Measurements from ENCODE around the gene EYA2.
"Not testable (repeated sequence)": the region's sequence is repeated elsewhere in the genome, so short reads cannot be mapped to it uniquely, and the experiment has no call there.

Gene EYA2

DNA sequence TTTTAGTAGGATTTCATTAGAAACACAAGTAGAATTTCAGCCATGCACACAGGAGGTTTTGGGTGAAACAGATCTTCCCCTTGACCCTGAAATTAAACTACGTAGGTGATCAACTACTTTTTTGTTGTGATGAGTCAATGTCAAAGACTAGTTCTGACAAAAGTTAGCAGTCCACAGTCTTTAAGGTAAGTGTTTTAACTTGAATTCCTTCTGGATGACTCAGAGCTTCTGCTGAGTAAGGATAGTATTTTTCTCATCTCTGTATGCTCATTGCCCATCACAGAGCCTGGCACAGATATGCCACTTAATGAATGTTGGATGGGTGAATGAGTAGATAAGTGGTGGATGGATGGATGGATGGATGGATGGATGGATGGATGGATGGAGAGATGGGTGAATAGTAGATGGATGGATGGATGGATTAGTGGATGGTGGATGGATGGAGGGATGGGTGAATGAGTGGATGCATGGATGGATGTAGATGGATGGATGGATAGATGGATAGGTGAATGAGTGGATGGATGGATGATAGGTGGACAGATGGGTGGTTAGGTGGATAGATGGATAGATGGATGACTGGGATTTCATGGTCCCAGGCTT lies 296.5 kb downstream of the EYA2 start:
- DNase-seq: no peak

DNA sequence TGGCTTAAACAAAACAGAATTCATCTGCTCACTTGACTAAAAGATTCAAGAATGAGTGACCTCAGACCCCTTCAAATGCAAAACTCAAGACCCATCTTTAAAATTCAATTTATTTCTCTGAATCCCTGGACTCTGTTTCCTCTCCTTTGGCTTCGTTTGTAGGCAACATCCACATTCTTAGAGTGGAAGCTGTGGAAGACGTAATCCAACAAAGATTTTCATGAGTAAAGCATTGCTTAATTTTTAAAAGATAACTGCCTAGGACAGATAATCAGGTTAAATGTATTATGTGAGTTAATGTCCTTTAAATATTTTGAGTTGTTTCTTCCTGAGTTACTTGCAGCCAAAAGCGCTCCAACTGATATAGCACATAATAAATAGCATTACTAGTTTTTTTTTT lies 297.3 kb downstream of the EYA2 start:
- DNase-seq: no peak

DNA sequence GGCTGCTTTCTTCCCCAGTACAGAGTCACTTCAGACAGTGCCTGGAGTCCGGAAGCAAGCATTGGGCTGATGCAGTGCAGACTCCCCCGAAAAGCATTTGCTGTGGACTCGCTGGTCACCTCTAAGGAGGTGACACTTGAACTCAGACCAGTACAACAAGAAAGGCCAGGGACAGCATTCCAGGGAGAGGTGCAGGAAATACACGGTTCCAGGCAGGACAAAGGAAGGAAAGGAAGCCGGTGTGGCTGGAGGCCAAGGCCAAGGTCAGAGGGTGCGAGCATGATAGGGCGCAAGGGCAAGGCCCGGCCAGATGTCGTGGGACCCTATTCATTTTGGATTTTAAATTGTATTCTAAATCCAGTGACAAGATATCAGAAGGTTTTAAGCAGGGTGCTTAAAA lies 300.9 kb downstream of the EYA2 start:
- DNase-seq: no peak

DNA sequence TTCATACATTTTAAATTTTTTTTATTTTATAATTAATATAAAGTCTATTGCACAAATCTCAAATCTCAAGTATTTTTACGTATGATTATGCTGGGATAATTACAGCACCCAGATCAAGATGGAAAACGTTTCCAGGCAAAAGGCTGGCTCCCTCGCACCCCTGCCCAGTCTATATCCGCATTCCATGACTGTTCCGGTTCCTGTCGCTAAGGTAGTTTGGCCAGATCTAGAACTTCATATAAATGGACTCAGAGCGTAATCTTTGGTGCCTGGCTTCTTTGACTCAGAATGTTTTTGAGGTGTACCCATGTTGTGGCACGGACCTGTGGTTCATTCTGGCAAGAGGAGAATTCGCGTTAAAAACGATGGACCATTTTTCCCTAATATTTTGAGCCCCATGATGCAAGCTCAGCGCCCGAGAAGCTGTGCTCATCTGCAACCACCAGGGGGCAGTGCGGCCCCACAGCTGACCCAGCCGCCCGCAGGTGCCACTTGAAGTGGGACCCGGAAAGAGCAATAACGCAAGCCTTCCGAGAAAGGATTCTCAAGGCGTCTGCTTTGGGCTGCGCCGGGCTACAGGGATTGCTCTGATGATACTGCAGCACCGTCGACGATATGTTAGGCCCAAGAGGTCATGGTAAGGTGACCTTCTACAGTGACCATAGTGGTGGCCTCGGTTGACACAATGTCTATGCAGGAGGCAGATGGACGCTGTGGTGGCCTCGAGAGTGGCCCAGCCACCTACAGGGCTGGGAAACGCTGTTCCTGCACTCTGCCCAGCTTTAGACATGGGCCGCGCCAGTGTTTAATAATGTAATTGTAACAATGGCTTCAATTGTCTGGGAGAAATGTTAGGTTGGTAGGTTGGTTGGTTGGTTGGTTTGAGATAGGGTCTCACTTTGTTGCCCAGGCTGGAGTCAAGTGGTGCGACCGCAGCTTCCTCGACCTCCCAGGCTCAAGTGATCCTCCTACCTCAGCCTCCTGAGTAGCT lies 301.7 kb downstream of the EYA2 start:
- DNase-seq: peak; percentile 79

DNA sequence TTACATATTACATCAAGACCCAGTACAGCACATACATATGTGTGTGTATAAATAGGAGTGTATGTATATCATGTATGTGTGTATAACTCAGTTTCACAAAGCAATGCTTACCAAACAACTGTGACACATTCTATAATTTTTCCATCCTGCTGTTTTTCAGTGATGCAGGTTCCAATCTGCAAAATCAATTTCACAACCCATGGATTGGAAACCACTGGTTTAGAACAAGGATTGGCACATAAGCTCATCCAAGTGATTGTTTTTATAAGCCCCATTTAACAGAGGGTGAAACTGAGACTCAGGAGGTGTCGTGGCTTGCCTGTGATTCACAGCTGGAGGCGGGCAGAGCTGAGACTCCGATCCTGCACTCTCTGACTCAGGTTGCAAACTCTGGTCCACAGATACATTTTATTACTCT lies 303.6 kb downstream of the EYA2 start:
- DNase-seq: no peak

DNA sequence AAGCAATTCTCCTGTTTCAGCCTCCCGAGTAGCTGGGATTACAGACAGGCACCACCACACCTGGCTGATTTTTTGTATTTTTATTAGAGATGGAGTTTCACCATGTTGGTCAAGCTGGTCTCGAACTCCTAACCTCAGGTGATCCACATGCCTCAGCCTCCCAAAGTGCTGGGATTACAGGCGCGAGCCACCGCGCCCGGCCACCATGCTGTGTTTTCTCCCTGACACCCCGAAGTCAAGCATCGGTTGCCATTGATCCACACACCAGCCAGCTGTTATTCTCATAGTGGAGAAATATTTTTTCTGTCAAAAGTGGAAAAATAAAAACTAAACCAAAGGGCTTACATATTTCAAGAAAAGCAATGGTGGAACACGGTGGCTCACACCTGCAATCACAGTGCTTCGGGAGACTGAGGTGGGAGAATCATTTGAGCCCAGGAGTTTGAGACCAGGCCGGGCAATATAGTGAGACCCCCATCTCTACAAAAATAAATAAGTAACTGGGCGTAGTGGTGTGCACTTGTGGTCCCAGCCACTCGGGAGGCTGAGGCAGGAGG lies 304.4 kb downstream of the EYA2 start:
- DNase-seq: no peak

DNA sequence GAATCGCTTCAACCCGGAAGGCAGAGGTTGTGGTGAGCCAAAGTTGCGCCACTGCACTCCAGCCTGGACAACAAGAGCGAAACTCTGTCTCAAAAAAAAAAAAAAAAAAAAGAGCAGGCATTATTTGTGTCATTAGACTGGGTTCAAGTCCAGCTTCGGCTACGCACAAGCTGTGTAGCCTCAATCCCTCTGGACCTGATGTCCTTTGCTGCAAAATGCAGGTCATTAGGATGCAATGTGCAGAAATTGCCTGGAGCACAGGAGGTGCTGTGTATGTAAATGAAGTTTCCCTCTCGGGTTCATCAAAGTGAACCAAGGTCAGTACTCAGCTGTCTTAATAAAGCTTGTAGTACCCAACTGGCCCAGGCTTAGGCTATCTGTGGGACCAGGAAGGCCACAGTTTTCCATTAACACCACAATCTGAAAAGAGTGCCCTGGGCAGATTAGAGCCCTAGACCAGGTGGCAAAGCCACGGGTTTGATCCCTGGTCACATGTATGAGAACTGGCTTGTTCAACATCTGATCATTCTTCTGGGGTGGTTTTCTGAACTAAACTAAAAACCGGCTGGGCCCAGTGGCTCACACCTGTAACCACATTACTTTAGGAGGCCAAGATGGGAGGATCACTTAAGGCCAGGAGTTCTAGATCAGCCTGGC lies 306.6 kb downstream of the EYA2 start:
- DNase-seq: no peak

DNA sequence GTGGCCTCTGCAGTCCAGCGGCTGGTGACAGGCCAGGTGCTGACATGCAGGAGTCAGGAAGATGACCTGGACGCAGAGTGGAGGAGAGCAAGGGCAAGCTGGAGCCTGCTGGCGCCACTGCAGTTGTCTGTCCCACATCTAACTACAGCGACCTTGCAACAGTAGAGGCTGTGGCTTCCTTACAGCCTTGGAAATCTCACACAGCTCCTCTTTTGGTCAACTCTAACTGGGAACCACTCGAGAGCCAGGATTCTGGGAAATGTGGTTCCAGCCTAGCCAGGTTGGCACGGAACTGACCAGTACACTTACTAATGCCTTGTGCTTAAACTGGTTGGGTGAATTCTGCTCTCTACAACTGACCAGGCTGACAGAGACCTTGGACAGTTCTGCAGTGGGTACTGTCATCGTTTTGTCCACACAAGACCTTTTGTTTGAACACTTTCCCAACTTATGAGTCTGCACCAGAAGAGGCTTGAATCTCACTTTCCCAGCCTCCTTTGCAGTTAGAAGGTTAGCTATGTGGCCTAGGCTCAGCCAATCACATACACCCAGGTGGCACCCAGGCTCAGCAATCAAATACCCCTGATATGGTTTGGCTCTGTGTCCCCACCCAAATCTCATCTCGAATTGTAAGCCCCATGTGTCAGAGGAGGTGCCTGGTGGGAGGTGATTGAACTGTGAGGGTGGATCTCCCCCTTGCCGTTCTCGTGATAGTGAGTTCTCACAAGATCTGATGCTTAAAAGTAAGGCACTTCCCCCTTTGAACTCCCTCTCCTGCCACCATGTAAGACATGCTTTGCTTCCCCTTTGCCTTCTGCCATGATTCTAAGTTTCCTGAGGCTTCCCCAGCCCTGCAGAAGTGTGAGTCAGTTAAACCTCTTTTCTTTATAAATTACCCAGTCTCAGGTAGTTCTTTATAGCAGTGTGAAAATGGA lies 308.4 kb downstream of the EYA2 start:
- DNase-seq: no peak

DNA sequence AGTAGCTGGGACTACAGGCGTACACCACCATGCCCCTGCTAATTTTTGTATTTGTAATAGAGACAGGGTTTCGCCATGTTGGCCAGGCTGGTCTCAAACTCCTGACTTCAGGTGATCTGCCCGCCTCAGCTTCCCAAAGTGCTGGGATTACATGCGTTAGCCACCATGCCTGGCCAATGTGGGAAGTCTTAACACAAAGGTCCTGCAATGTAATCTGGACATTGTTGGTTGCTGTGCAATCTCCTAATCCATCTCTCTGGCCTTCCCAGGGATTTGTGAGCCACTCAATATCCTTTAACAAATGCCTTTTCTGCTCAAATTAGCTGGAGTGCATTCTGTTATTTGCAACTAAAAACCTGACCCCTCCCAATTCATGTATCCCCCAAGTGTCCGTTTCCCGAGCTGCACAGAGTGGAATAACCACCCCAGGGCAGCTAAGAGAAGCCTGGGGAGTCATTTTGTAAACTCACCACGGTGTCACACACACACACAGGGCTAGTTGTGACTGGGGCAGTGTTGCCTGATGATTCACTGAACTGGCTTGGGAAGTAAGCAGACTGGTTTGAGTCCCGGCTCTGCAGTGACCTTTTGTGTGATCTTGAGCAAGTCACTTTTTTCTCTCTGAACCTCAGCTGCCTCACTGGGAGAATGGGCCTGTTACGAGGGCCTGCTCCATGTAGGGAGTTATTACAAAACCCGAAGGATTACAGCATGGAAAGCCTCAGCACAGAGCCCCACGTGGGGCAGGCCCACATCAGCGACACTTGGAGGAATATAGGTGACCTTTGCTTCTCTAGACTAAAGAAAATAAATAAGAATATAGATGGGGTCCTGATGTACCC lies 309.6 kb downstream of the EYA2 start:
- DNase-seq: no peak

DNA sequence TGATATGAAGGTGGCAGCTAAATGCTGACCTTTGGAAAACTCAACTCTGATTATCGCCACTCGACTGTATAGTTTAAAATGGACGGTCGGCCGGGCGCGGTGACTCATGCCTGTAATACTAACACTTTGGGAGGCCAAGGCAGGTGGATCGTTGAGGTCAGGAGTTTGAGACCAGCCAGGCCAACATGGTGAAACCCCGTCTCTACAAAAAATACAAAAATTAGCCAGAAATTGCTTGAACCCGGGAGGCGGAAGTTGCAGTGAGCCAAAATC lies 310.1 kb downstream of the EYA2 start:
- not testable (repeated sequence) for DNase-seq

DNA sequence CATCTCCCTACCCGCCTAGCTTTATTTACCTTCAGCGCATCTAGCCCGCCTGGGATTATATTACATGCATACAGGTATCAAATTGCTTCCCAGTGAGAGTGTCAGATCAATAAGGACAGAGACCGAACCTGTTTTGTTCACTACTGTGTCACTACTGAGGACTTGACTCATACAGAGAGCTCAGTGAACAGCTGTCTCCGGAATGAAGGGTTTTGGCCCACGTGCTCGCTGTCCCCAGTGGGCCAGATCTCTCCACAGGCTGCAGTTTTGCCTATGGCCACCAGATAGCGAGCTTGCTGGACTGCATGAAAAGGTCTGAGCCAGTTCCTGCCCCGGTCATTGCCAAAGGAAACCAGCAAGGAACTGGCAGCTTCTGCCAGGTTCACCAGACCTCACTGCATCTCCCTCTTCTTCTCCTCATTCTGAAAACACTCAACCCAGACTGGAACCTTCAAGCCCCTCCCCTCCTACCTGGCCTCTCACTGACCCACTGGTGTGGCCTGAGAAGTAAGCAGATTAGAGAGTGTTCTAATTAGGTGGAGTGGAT lies 311.0 kb downstream of the EYA2 start:
- peak; percentile 64 for DNase-seq

DNA sequence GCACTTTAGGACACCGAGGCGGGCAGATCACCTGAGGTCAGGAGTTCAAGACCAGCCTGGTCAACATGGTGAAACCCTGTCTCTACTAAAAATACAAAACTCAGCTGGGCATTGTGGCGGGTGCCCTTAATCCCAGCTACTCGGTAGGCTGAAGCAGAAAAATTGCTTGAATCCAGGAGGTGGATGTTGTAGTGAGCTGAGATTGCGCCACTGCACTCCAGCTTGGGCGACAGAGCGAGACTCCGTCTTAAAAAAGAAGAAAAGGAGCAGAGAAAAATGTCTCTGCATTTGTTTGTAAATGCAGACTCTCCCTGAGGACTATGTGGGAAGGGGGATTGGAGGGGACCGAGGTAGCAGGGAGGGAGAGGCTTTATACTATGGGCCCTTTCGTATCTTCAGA lies 311.9 kb downstream of the EYA2 start:
- not testable (repeated sequence) for DNase-seq

DNA sequence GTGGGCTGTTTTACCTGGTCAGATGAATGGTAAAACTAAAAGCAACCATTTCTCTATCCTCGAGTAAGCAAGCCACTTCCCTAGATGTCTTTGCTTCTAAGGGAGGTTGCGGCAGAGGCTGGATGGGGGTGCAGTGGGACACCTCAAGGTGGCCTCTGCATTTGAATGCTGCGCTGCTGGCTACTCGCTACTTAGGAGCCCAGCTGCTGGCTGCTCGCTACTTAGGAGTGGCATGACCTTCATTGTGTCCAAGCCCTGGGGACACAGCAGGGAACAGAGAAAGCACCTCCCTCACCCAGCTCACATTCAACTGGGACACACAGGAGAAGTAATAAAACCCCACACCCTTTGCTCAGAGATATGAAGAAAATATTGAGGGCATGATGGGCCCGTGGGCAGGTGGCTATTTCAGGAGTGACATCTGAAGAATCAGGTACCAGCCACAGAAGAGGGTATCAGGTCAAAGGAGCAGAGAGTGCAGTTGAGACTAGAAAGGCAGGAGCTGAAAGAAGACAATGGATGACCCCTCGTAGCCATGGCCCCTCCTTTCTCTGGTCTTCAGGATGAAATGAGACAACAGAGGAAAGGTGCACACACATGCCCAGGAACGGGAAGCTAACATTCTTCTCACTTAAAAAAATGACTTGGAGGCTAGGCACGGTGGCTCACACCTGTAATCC lies 312.5 kb downstream of the EYA2 start:
- no peak for DNase-seq

DNA sequence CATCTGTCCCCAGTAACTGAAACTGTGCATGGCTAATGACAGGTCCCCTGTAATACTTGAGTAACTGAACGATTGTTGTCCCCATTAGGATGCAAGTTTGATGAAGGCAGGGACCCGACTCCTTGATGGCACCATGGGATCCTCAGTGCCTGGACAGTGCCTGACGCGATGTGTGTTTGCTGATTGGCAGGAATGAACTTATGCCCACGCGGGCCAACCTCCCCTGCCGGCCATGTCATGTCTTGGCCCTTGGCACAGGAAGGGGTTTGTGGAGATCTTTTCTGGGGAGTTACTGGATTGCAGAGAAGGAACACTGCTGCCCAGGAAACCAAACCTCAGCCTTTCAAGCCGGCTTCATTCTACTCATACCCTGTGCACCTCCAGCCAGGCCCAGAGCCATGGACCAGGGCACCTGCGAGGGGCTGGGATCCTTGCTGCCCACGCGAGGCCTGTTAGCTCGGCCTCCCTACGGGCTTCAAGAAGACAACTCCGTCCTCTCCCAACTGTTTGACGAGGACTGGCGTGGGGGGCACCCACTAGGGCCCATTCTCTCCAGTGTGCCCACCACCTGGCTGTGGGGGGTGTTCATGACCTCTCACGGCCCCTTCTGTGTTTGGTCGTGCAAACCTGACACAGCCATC lies 314.0 kb downstream of the EYA2 start:
- no peak for DNase-seq

DNA sequence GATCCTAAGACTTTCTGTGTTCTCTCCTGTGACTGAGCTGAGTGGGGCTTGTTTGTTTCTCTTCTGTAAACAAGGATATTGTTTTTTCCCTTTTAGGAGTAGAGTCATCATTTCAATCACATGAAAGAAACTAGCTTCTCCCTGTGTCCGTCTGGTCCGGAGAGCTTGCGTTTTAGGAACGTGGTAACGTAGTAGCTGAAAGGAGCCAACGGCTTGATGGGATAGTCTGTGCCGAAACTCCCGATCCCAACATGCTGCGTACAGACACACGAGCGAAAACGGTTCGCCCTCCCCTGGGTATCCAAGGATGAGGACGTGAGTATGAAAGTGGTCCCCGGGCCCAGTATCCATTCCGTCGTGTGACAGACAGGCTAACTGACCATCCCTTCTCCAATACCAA lies 315.3 kb downstream of the EYA2 start:
- no peak for DNase-seq

DNA sequence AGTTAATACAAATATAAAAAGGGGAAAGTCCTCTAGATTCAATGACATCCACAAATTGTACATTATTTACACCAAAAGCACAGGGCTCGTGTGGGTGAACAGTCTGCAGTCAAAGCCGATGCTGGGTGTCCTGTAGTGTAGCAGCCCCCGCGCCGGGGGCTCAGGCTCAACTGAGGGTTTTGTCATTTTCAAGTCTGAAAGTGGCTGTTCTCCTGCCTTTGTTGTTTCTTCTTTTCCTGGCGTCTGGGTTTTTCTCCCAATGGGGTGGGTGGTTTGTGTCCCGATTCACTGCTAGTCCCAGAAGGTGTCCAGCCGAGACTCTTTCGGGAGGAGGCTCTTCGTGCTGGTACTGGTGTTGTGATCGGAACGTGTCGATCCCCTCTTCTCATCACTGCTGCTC lies 315.8 kb downstream of the EYA2 start:
- DNase-seq: no peak

DNA sequence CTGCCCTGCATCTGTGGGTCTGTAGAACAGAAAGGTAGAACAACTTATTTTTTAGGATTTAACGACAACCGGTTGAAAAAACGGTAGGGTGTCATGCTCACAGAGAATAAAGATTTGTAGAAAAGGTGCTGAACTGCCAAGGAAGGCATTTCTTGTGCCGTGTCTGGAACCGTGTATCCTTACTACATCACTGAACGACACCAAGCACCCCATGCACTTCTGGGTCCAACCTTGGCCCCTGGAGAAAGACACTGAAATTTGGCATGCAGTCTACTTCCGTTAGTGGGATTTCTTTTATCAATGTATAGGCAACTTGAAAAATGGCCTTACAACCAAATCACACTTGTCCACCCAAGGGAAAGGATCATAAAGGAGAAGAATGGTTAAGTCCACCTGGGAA lies 316.4 kb downstream of the EYA2 start:
- no peak for DNase-seq

DNA sequence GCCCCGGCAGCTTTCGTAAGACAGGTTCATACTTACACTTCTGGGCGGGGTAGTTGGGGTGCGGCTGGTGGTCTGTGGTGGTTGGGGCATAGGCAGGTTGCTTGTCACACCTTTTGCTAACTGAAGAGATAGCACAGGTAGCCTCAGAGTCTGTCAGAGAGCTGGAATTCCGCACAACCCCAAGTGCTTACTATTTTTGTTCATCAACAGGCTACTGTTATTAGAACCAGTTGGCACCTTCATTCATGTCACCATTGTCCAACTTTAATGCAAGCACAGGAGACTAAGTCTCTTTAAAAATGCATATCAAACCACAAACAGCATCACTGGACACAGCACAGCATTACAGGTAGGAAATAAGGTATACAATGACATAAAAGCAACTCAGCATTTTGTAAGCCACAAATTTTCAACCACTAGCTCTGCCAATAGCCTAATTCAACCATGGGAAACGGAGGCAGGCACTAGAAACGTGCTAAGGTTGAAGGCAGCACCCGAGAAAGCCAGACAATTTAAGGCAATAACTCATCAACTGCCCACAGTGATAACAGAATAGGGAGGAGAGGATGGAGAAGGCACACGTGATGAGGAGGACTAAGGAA lies 318.1 kb downstream of the EYA2 start:
- no peak for DNase-seq

DNA sequence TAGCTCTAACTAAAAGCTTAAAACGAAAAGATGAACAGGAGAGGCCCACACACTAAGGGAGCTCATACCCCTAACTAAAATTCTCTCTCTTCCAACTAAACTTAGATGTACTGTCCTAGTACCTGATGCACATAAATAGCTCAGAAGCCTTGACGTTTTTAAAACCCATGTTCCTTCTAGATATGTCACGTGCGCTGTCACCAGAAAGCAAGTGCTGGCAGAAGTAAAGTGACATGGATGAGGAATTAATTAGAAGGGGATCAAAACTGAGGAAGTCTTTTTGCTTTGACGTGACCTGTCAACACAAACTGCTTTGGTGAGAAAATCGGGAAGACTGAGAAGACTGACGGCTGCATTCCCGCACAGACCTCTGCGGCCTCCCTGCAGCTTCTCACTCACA lies 319.3 kb downstream of the EYA2 start:
- no peak for DNase-seq
